SK-N-SH (cell line): Measurements from ENCODE around the gene KRT9. TPM values are rescaled to one million over a fixed set of nuclear protein-coding genes. Genes with fewer than 3 reads are reported as not detected.

ENCODE experiments used
- CTCF ChIA-PET: fragments of 300-600, 350-600 bp; formaldehyde crosslinking; extraction: SDS; loops from one replicate; lab custom pipeline; 2021; lab: Yijun Ruan, JAX
- POLR2A ChIA-PET: fragments of 350-600 bp; sonication (Branson Sonifier 250); formaldehyde crosslinking; extraction: SDS; loops from one replicate; lab custom pipeline; 2020; ENCODE audit warnings: antibody characterized with exemption, inconsistent platforms; lab: Yijun Ruan, JAX
- DNase-seq: peaks from one replicate; pipeline ENCODE4 v3.0.0; 2012
- H2AFZ ChIP-seq: fragments of 200-600 bp; sonication (generic); 2 replicates; pipeline ENCODE4 v1.8.1; 2016; ENCODE audit warnings: antibody characterized with exemption, mild to moderate bottlenecking, low read depth
- H3F3A ChIP-seq: fragments of 200-600 bp; sonication (generic); replicated peaks from 2 replicates; pipeline ENCODE3; 2016; ENCODE audit warnings: antibody characterized with exemption, mild to moderate bottlenecking; ENCODE audit not compliant: insufficient read depth
- H3K27ac ChIP-seq, 2 experiments: fragments of 200-500 bp in 1 of 2; fragments of 200-600 bp in 1 of 2; sonication (Bioruptor generic) in 1 of 2; sonication (generic), shearing (Covaris generic) in 1 of 2; 2 replicates each; pipeline versions ENCODE4 v1.5.1 to v1.6.1; 2014 to 2016; ENCODE audit warnings: low read depth in 2 of 2, inconsistent platforms in 1 of 2, low read length in 1 of 2, mild to moderate bottlenecking in 1 of 2, mixed read lengths in 1 of 2
- H3K27me3 ChIP-seq: fragments of 200-600 bp; sonication (generic), shearing (Covaris generic); 2 replicates; pipeline ENCODE4 v1.6.1; 2016; ENCODE audit warnings: mixed run types; ENCODE audit not compliant: insufficient read depth
- H3K36me3 ChIP-seq, 2 experiments: fragments of 200-500 bp in 1 of 2; fragments of 200-600 bp in 1 of 2; sonication (Bioruptor generic) in 1 of 2; sonication (generic) in 1 of 2; replicated peaks in 1 of 2; 2 replicates each; pipeline versions ENCODE3 to v1.5.1; 2014 to 2016; ENCODE audit warnings: low read length in 1 of 2, mild to moderate bottlenecking in 1 of 2; ENCODE audit not compliant: insufficient read depth in 2 of 2, control insufficient read depth in 1 of 2
- H3K4me1 ChIP-seq, 2 experiments: fragments of 200-500 bp in 1 of 2; fragments of 200-600 bp in 1 of 2; sonication (Bioruptor generic) in 1 of 2; sonication (generic), shearing (Covaris generic) in 1 of 2; 2 replicates each; pipeline versions ENCODE4 v1.5.1 to v1.6.1; 2014 to 2016; ENCODE audit warnings: low read depth in 1 of 2, low read length in 1 of 2, mixed run types in 1 of 2; ENCODE audit not compliant: insufficient read depth in 2 of 2, control insufficient read depth in 1 of 2
- H3K4me2 ChIP-seq: fragments of 200-600 bp; sonication (generic), shearing (Covaris generic); 2 replicates; pipeline ENCODE4 v1.6.1; 2017; ENCODE audit warnings: mixed run types
- H3K4me3 ChIP-seq, 2 experiments: fragments of 200-500 bp in 1 of 2; fragments of 200-600 bp in 1 of 2; sonication (Bioruptor generic) in 1 of 2; sonication (generic), shearing (Covaris generic) in 1 of 2; 2 replicates each; pipeline versions ENCODE4 v1.5.1 to v1.8.1; 2014 to 2016; ENCODE audit warnings: low read depth in 2 of 2, inconsistent platforms in 1 of 2, low read length in 1 of 2, mild to moderate bottlenecking in 1 of 2, mixed read lengths in 1 of 2, moderate library complexity in 1 of 2
- H3K79me2 ChIP-seq: fragments of 200-600 bp; sonication (generic); 2 replicates; pipeline ENCODE4 v1.8.1; 2017; ENCODE audit warnings: mild to moderate bottlenecking; ENCODE audit not compliant: insufficient read depth
- H3K9ac ChIP-seq: fragments of 200-600 bp; sonication (generic); 2 replicates; pipeline ENCODE4 v1.6.1; 2017; ENCODE audit warnings: mixed run types
- H3K9me2 ChIP-seq: fragments of 200-600 bp; sonication (generic); 2 replicates; pipeline ENCODE4 v1.6.1; 2017; ENCODE audit warnings: mixed run types
- H3K9me3 ChIP-seq: fragments of 200-600 bp; sonication (generic); 2 replicates; pipeline ENCODE4 v1.6.1; 2017; ENCODE audit warnings: mixed run types, mild to moderate bottlenecking, moderate library complexity
- H4K20me1 ChIP-seq: fragments of 200-600 bp; sonication (generic); 2 replicates; pipeline ENCODE4 v1.6.1; 2017; ENCODE audit warnings: mild to moderate bottlenecking, mixed run types; ENCODE audit not compliant: insufficient read depth
- CTCF ChIP-seq: fragments of 200-600 bp; sonication (generic); IDR thresholded peaks from 2 replicates; pipeline ENCODE4 v1.6.1; 2017; ENCODE audit warnings: antibody characterized with exemption, mild to moderate bottlenecking, moderate library complexity
- ELF1 ChIP-seq: IDR thresholded peaks from 2 replicates; pipeline ENCODE4 v1.4.0; 2012
- RAD21 ChIP-seq: IDR thresholded peaks from 2 replicates; pipeline ENCODE4 v1.6.1; 2012; ENCODE audit warnings: mild to moderate bottlenecking, low read length
- RFX5 ChIP-seq: IDR thresholded peaks from 2 replicates; pipeline ENCODE4 v1.6.1; 2012; ENCODE audit warnings: mild to moderate bottlenecking, improper control_type of control experiment, low read length
- SMC3 ChIP-seq: IDR thresholded peaks from 2 replicates; pipeline ENCODE4 v1.6.1; 2012; ENCODE audit warnings: low read depth, low read length, improper control_type of control experiment
- USF2 ChIP-seq: fragments of 150-350 bp; IDR thresholded peaks from 2 replicates; pipeline ENCODE4 v1.6.1; 2017; ENCODE audit warnings: antibody characterized with exemption, low read length, low read depth, borderline replicate concordance
- ZBTB33 ChIP-seq: IDR thresholded peaks from 2 replicates; pipeline ENCODE4 v1.4.0; 2012; ENCODE audit warnings: low read depth, borderline replicate concordance
- WGBS: methylation state at CpG from one replicate; pipeline ENCODE4 v1.1.6; 2017; ENCODE audit warnings: low lambda C conversion rate; 5-methylcytosine and 5-hydroxymethylcytosine counted together
- polyA plus RNA-seq, 3 experiments: library from polyadenylated mRNA; depleted of rRNA; stranded (reverse); fragments of >200 nt; gene quantifications; 2 replicates each; pipeline ENCODE4 v1.2.3, GENCODE V29; 2012
- TF ChIP-seq, protein P1 (sequence below): IDR thresholded peaks from 2 replicates; pipeline ENCODE4 v1.4.0; 2012; ENCODE audit warnings: low read depth, borderline replicate concordance

The KRT9 gene
- polyA plus RNA-seq, 1 of the 3 experiments (the other 2 are of a cell fraction): not detected

DNA sequence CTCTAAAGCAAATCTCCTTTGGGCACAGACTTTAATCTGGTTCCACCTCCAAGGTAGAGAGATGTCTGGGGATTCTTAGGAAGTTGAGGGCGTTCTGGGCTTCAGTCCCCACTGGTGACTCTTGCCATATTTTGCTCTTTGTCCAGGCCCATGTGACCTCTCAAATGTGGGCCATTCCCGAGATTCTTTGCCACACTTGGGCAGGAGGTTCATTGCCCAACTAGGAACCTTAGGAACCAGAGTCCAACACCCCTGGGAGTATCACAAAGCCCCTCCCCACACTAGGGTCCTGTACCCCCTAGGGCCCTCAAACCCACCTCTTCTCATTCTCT is 8.4 kb upstream of the KRT9 start:
- Histone ChIP-seq H3K36me3 (no peaks in the 10 kb centered on the region), H3K9ac (no peak overlapping the region), H3K4me2 (no peak overlapping the region)
- WGBS: 44% methylated on average over 2 of the region's 2 CpGs
- no peak for TF ChIP-seq RFX5
- TF ChIP-seq, all 33 proteins: peak for 0
- Histone ChIP-seq H3K79me2 (no peaks in the 10 kb centered on the region), H3F3A (no peaks in the 10 kb centered on the region), H3K9me2 (no peaks in the 10 kb centered on the region), H2AFZ (no peak overlapping the region), H3K4me1 (peaks cover 0 to 3% of the 10 kb centered on the region in 2 experiments; a peak in 1 of 4 replicates), H3K9me3 (no peaks in the 10 kb centered on the region), H3K27ac (no peak overlapping the region), H3K27me3 (no peaks in the 10 kb centered on the region; the same call in 1 of the 2 replicates), H3K4me3 (no peak overlapping the region), H4K20me1 (no peaks in the 10 kb centered on the region)
- DNase-seq: no peak
- POLR2A ChIA-PET: interaction anchor here (1.1 kb wide), 1 partner anchor 68 kb away, joined by 3 read pairs; no protein-coding TSS in a partner anchor
- CTCF ChIA-PET: interaction anchor here (0.6 to 3.6 kb wide), 16 partner anchors 9 to 163 kb away, joined by 3 to 57 read pairs (median 6); no protein-coding TSS in a partner anchor

- H3K4me1 ChIP-seq: peaks cover 0 to 3% of the 10 kb centered on the region in 2 experiments; a peak in 1 of 4 replicates
- no peaks in the 10 kb centered on the region for H3K79me2 ChIP-seq
- H3K36me3 ChIP-seq: no peaks in the 10 kb centered on the region
- H3K9me3 ChIP-seq: no peaks in the 10 kb centered on the region
- CTCF ChIA-PET: interaction anchor here (0.5 to 2.7 kb wide), 21 partner anchors 8 to 761 kb away, joined by 3 to 57 read pairs (median 5); no protein-coding TSS in a partner anchor
- H3K4me2 ChIP-seq: no peak overlapping the region
- no peaks in the 10 kb centered on the region for H3F3A ChIP-seq
- H3K4me3 ChIP-seq: no peak overlapping the region
- peak; percentile 90 for DNase-seq
- TF ChIP-seq ZBTB33: no peak
- TF ChIP-seq CTCF: peak; percentile 62
- peak; percentile 23; the same call in 1 of the 2 replicates for TF ChIP-seq USF2
- TF ChIP-seq, protein P1, sequence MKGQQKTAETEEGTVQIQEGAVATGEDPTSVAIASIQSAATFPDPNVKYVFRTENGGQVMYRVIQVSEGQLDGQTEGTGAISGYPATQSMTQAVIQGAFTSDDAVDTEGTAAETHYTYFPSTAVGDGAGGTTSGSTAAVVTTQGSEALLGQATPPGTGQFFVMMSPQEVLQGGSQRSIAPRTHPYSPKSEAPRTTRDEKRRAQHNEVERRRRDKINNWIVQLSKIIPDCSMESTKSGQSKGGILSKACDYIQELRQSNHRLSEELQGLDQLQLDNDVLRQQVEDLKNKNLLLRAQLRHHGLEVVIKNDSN: peak; percentile 54; the same call in 1 of the 2 replicates
- TF ChIP-seq SMC3: peak; percentile 66
- TF ChIP-seq ELF1: no peak
- peak; percentile 75 for TF ChIP-seq RAD21
- TF ChIP-seq, all 33 proteins: peak for 5
- H3K9me2 ChIP-seq: no peaks in the 10 kb centered on the region
- 47% methylated on average over 13 of the region's 18 CpGs for WGBS
- POLR2A ChIA-PET: interaction anchor here (1.1 kb wide), 1 partner anchor 69 kb away, joined by 3 read pairs; no protein-coding TSS in a partner anchor
- H3K27ac ChIP-seq: no peak overlapping the region
- H3K27me3 ChIP-seq: no peaks in the 10 kb centered on the region; the same call in 1 of the 2 replicates
- H2AFZ ChIP-seq: no peak overlapping the region
- no peaks in the 10 kb centered on the region for H4K20me1 ChIP-seq
- no peak overlapping the region for H3K9ac ChIP-seq
Observed at GRCh38 chr17:41579484-41580243, 7.8 kb upstream of the KRT9 start.
